ENCODE measurements around the gene COX7A1.

Gene COX7A1

GRCh38 chr19:36111200-36111539 lies 41.1 kb downstream of the COX7A1 start:
- no peak for DNase-seq

- no peak for DNase-seq
Observed at GRCh38 chr19:36110487-36111199, 41.6 kb downstream of the COX7A1 start, which contains the start of gene OVOL3. Gene OVOL3 (plus strand): TSS chr19:36111143. CDS start chr19:36111203, 60 bp downstream.

- DNase-seq, result no peak
Observed at GRCh38 chr19:36108684-36109083, 43.6 kb downstream of the COX7A1 start.

- no peak for DNase-seq
Observed at GRCh38 chr19:36106991-36107390, 45.3 kb downstream of the COX7A1 start.

GRCh38 chr19:36106441-36106840 lies 45.8 kb downstream of the COX7A1 start:
- DNase-seq, result no peak

GRCh38 chr19:36103842-36104552 lies 48.2 kb downstream of the COX7A1 start:
- DNase-seq, result no peak

- DNase-seq, result no peak
Observed at GRCh38 chr19:36103040-36103626, 49.1 kb downstream of the COX7A1 start.

GRCh38 chr19:36101550-36102327 lies 50.5 kb downstream of the COX7A1 start:
- no peak for DNase-seq

Measured in fibroblast of skin of right quadriceps (primary cell).